AG08396 (cell line): ENCODE data around the gene ADM5.

Experiments
- DNase-seq: peaks from one replicate; pipeline ENCODE4 v3.0.0; 2012; ENCODE audit warnings: low spot score, mixed read lengths

Gene ADM5

DNA sequence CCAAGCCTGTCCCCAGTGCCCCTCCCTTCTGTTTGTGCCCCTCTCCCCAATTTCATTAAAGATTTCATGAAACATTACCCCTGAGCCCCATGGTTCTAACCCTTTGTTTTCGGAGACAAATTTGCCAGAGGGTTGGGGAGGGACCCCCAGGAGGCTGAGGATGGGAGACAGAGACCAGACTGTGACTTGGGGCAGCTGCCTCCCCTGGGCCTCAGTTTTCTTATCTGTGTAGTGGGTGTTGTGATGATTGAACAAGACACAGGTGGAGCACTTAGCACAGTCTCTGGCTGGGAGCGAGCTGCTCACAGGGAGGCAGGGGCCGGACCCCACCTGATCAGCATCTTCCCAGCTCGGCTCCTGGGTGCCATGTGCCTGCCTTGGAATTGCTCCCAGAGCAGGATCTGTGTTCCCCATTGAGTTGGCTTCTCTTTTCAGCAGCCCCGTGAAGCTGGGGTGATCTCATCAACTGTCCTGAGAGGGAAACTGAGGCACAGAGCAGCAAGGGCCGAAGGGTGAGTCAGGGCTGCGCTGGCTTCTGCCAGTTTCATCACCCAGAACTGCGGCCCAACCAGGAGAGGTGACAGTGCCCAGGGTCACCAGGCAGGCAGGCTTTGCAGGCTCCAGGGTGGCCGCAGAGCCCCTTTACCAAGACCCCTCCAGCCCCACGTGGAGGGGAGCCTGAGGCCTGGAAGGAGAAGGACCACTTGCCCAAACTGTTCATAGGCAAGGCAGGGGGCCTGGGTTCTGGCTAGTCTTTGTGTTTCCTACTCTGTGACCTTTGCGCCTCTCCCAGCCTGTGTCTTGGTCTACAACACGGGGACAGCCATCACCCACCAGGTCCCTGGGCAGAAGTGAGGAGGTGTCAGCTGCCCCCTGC lies 30.6 kb upstream of the ADM5 start:
- no peak for DNase-seq

DNA sequence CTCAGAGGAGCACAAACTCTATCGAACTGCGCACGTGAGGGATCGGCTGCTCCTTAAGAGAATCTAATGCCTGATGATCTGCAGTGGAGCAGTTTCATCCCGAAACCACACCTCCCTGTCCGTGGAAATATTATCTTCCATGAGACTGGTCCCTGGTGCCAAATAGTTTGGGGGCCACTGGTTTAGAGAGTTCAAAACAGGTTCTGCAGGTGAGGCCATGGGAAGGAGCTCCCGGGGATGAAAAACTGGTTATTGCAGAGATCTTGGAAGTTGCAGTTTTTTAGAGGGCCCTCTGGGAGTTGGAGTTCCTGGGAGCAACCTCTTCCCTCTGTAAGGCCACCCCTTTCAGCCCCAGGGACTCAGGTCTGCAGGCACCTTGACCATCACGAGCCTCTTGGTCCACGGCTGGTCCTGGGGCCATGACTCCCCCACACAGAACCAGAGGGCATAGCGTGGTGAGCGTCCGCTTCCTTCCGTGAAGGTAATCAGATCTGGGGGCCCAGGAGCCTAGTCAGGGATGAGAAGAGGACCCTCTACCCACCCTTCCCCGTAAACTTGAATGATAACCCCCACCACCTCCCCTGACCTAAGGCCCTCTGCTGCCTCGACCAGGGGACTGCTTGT lies 28.9 kb upstream of the ADM5 start:
- no peak for DNase-seq

- DNase-seq, result no peak
Measured at GRCh38 chr19:49662011-49662410, 27.4 kb upstream of the ADM5 start.

DNA sequence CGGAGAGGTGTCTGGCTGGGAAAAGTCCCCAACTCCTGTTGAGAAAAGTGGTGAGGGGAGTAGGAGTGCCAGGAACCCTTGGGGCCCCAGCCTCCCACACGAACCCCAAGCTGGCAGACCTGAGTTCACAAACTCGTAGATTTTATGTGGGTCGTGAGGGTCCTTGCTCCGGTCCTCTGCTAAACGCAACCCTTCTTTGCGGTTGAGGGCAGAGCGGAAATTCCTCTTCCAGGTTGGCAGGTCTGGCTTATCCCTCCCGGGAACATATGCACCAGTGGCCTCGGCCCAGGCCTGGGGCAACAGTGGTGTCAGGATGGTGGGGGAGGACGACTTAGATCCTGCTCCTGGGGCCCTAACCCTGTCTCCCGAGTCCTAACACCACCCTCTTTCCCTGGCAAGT lies 26.2 kb upstream of the ADM5 start:
- DNase-seq, result no peak

- DNase-seq, result peak; percentile 92
Measured at GRCh38 chr19:49664171-49665035, 25.0 kb upstream of the ADM5 start.

DNA sequence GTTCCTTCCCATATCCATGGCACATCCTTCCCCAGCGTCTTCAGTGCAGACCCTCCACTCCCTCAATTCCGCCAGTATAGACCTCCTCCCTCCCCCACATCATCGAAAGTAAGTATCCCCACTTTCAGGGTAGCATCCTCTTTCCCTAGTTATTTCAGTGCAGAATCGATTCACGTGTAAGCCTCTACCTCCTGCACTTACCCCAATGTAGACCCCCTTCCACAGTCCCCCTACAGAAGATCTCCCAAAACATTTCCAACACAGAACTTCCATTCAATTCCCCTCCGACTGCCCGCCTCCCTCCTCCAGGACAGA lies 24.4 kb upstream of the ADM5 start:
- no peak for DNase-seq

GRCh38 chr19:49665351-49666119 lies 23.9 kb upstream of the ADM5 start, which contains the start of the genes BCL2L12 and IRF3:
BCL2L12 (plus strand) TSS chr19:49665933; CDS start chr19:49666693, 760 bp downstream.
IRF3 (minus strand) TSS chr19:49665857; CDS start chr19:49664838, 1,019 bp downstream.
- peak; percentile 99 for DNase-seq

DNA sequence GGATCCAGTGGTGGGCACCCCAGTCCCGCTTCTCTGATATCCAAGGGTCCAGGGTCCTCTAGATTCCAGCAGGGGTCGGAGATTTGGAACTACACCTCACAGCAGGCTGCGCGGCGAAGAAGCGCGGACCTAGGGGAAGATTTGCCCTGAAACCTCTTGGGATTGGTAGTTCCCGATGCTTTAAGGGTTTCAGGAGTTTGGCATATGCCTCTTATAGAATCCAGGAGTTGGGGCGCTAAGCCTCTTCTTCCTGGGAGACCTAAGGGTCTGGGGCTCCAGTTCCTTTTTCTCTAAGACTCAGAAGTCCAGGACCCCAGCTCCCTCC lies 23.3 kb upstream of the ADM5 start:
- no peak for DNase-seq

DNA sequence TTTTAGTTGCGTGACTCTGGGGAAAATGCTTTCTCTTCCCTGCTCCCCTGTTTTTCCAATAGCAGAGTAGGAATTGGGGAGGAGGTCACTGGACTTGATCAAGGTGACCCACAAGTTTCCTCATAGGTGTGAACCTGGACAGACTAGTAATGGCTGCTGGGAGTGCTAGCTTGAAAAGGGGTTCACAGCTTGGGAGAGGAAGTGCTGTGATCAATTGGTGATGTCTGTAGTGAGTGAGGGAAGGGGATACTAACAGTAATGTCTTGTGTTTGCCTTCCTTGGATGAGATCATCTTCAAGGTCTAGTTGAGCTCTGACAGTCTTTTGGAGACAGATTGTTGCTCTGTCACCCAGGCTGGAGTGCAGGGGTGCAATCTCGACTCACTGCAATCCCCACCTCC lies 21.9 kb upstream of the ADM5 start:
- no peak for DNase-seq

- no peak for DNase-seq
Measured at GRCh38 chr19:49669516-49669915, 19.9 kb upstream of the ADM5 start.

DNA sequence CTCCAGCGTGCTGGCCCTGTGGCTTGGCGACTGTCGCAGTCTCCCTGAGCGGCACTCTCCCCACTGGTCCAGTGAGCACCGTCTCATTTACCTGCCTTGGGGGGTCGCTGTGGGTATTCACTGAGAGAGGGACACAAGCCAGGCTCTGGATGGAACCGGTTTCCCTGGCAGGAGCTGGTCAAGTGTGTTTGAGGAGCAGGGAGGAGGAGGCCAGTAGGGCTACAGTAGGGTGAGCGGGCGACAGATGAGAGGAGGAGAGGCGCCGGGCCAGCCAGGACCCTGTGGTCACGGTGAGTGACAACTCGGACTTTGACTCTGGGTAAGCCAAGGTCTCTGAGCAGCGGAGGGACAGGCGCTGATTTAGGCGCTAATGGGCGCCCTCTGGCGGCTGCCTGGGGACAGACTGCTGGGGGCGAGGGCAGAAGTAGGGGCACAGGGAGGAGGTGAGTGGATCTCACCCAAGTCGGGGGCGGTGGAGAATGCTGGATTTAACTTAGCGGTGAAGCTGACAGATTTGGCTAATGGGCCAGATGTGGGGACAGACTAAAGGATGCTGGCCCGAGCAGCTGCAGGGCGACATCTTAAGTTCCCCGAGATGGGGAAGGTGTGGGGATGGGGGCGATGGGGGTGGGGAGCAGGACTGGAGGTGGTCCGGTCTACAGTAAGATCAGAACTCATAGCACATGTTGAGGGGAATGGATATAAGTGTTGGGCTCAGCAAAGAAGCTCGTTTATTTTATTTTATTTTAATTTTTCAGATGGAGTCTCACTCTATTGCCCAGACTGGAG lies 17.1 kb upstream of the ADM5 start:
- DNase-seq, result peak; percentile 88

GRCh38 chr19:49676136-49676783 lies 13.1 kb upstream of the ADM5 start:
- peak; percentile 89 for DNase-seq

DNA sequence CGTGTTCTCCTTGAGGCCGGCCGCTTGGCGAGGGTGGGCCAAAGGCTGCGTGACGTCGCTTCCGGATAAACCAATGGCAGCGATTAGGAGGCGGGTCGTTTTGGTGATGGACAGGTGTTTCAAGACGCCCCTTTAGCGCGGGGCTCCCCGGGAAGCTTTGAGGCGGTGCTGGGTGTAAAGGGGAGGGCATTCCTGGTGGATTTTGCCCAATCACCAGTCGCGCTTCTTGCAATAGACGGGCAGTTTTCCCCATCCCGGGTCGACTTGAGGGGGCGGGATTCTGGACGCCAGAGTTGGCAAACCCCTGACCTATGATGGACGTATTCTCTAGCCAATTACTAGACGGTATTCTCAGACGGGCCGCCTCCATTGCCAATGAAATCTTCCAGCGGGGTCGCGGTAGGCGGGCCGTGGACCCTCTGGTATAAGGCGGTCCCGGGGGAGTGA lies 12.6 kb upstream of the ADM5 start:
- DNase-seq, result peak; percentile 98

DNA sequence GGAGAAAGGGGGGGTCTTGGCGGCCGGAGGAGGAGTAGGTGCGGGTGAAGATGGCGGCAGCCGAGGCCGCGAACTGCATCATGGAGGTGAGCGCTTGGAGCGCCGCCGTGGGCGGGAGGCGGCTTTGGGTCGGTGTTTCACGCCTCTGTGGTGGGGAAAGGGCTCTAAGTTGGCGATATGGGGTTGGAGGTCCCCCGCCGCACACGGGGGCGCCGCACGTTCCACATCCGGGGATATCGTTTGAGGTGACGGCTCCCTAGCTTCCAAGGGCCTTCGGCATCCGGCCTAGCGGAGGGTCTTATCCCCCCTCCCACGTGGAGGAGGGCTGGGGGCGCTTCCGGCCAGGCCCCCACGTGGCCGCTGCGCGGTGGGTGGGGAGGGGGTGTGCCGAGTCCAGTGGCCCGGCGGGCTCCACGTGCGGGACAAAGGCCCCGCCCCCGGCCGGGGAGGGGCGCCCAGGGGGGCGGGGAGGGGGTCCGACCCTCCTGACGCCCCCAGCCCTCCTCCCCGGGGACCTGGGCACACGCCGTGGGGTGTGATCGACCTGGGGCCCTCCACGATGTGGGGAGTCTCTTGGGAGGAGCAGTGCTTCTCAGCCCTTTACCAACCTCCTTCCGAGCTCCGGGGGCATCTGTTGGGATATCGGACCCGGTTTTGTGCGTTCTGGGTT lies 12.0 kb upstream of the ADM5 start, which contains the start of gene PRMT1:
TSS of gene PRMT1 (plus strand) at position 41 of the 670 bp plus-strand sequence. CDS start at position 51, 10 bp downstream.
- DNase-seq, result peak; percentile 59

GRCh38 chr19:49677901-49678674 lies 11.3 kb upstream of the ADM5 start:
- peak; percentile 70 for DNase-seq

- DNase-seq, result no peak
Measured at GRCh38 chr19:49678985-49679770, 10.2 kb upstream of the ADM5 start.

GRCh38 chr19:49679771-49680413 lies 9.5 kb upstream of the ADM5 start:
- DNase-seq, result no peak
